Gastrocnemius medialis (tissue), 4 donors: Measurements from ENCODE around the gene HPCAL1. TPM values are rescaled to one million over a fixed set of nuclear protein-coding genes. Genes with fewer than 3 reads are reported as not detected.

Experiments
- ATAC-seq, 2 donors: fragments of 150-250 bp; one replicate each; pipeline ENCODE4 v1.9.1; 2016
- DNase-seq, 2 donors: peaks; one replicate each; pipeline ENCODE4 v3.0.0-alpha.2; 2019
- H3K27ac ChIP-seq, 4 donors: fragments of 200-600 bp; sonication (generic); 1 replicate in 1 of 4; 2 replicates in 3 of 4; pipeline ENCODE4 v1.5.1; 2016 to 2018; ENCODE audit warnings: mild to moderate bottlenecking in 2 of 4, moderate library complexity in 1 of 4
- H3K27me3 ChIP-seq, 3 donors: fragments of 200-600 bp; sonication (generic) in 2 of 3; 1 replicate in 1 of 3; 2 replicates in 2 of 3; pipeline versions ENCODE4 v1.5.1 to v1.6.0; 2016 to 2019; ENCODE audit warnings: mild to moderate bottlenecking in 1 of 3, moderate library complexity in 1 of 3
- H3K36me3 ChIP-seq, 2 donors: fragments of 200-600 bp; sonication (generic) in 1 of 2; one replicate each; pipeline ENCODE4 v1.5.1; 2017 to 2018
- H3K4me1 ChIP-seq, 2 donors: fragments of 200-600 bp; sonication (generic) in 1 of 2; one replicate each; pipeline ENCODE4 v1.5.1; 2016 to 2017; ENCODE audit warnings: mild to moderate bottlenecking in 2 of 2
- H3K4me3 ChIP-seq, 4 donors: fragments of 200-600 bp; sonication (generic) in 3 of 4; 1 replicate in 1 of 4; 2 replicates in 3 of 4; pipeline ENCODE4 v1.5.1; 2016 to 2019; ENCODE audit warnings: mild to moderate bottlenecking in 2 of 4
- H3K9me3 ChIP-seq, 3 donors: fragments of 200-600 bp; sonication (generic) in 2 of 3; 1 replicate in 1 of 3; 2 replicates in 2 of 3; pipeline ENCODE4 v1.5.1; 2016 to 2019
- POLR2A ChIP-seq, 2 donors: fragments of 450-650 bp; IDR thresholded peaks; one replicate each; pipeline ENCODE4 v1.6.1; 2017; ENCODE audit warnings: antibody characterized with exemption in 2 of 2, mild to moderate bottlenecking in 2 of 2, moderate library complexity in 2 of 2
- in situ Hi-C, 4 donors: fragments of 200-750 bp; cut with MboI; loops; one replicate each; pipeline versions ENCODE4 v1.15.0 to v1.8.0; 2017; ENCODE audit warnings: low sequenced_read_pairs in 4 of 4
- intact Hi-C: fragments of 100-400 bp; cut with DNase I; formaldehyde crosslinking; loops from one replicate; pipeline ENCODE4 v1.15.1; 2023; ENCODE audit warnings: low total_unique reads
- total RNA-seq, 4 donors: library from RNA; depleted of rRNA; stranded (reverse); fragments of >200 nt; gene quantifications; one replicate each; pipeline versions ENCODE4 v1.1.0 to v1.2.3, GENCODE V29; 2016
- TF ChIP-seq, protein P1 (sequence below), 5 experiments: fragments of 450-650 bp in 3 of 5; fragments of 200-600 bp in 2 of 5; sonication (generic) in 2 of 5; IDR thresholded peaks in 4 of 5; conservative IDR thresholded peaks in 1 of 5; 1 replicate in 4 of 5; 2 replicates in 1 of 5; pipeline ENCODE4 v1.5.1; 2016 to 2019; ENCODE audit warnings: antibody characterized with exemption in 5 of 5, mild to moderate bottlenecking in 3 of 5, moderate library complexity in 3 of 5

The HPCAL1 gene
- total RNA-seq, 4 donors from 2014 or later = 29.0 to 45.5 (median 34.5) TPM

DNA sequence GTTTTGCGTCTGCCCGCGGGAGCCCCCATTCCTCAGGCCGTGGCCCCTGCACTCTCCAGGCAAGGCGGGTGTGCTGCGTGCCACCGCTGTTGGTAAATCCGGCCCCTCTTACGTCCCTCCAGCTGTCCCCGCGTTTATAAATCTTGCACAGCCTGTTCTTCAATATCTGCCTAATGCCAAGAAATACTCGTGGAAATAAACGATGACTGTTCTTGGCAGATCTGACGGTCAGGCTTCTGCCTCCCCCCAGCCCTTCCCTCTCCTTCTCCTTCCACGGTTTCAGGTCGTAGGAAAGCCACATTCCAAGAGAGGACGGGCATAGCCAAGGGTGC lies 124.9 kb downstream of the HPCAL1 start:
- H3K9me3 ChIP-seq = no peaks in the 10 kb centered on the region
- intact Hi-C loops = no loop called here

DNA sequence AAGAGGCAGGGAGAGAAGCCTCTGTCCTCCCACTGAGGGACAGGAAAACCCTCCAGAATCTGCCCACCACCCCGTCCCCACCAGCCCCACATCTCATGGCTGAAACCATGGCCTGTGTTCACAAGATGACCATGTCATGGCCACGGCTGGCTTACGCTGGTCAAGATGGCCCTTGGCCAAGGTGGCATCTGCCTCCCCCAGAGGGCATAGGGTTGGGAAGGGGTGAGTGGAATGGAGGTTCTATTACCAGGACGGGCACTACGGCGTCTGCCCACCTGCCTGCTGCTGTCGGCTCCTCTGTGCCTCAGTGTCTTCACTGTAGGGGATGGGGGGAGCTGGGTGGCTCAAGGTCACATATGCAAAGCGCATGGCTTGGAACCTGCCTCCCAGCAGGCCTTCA lies 125.7 kb downstream of the HPCAL1 start:
- intact Hi-C loops = no loop called here
- peaks cover 0 to 13% (median 0%) of the 10 kb centered on the region in 3 donors for H3K27me3 ChIP-seq
- no peak for ATAC-seq
- DNase-seq = no peak
- no peak overlapping the region for H3K27ac ChIP-seq
- in situ Hi-C loops = no loop called here
- no peaks in the 10 kb centered on the region for H3K36me3 ChIP-seq
- H3K9me3 ChIP-seq = no peaks in the 10 kb centered on the region
- H3K4me3 ChIP-seq = no peak overlapping the region
- no peaks in the 10 kb centered on the region for H3K4me1 ChIP-seq
- TF ChIP-seq POLR2A (IDR thresholded peaks at IDR 0.05) = no peak
- TF ChIP-seq, protein P1, sequence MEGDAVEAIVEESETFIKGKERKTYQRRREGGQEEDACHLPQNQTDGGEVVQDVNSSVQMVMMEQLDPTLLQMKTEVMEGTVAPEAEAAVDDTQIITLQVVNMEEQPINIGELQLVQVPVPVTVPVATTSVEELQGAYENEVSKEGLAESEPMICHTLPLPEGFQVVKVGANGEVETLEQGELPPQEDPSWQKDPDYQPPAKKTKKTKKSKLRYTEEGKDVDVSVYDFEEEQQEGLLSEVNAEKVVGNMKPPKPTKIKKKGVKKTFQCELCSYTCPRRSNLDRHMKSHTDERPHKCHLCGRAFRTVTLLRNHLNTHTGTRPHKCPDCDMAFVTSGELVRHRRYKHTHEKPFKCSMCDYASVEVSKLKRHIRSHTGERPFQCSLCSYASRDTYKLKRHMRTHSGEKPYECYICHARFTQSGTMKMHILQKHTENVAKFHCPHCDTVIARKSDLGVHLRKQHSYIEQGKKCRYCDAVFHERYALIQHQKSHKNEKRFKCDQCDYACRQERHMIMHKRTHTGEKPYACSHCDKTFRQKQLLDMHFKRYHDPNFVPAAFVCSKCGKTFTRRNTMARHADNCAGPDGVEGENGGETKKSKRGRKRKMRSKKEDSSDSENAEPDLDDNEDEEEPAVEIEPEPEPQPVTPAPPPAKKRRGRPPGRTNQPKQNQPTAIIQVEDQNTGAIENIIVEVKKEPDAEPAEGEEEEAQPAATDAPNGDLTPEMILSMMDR (IDR thresholded peaks at IDR 0.05 in 4 of 5, conservative IDR thresholded peaks at IDR 0.05 in 1 of 5) = no peak

More for the DNA sequence above, 124.9 kb downstream of the HPCAL1 start:
- Histone ChIP-seq H3K36me3 (no peaks in the 10 kb centered on the region), H3K4me3 (no peak overlapping the region), H3K27me3 (peaks cover 0 to 10% (median 0%) of the 10 kb centered on the region in 3 donors), H3K4me1 (no peaks in the 10 kb centered on the region), H3K27ac (no peak overlapping the region)
- TF ChIP-seq, protein P1 (IDR thresholded peaks at IDR 0.05 in 4 of 5, conservative IDR thresholded peaks at IDR 0.05 in 1 of 5) = no peak
- no peak for TF ChIP-seq POLR2A (IDR thresholded peaks at IDR 0.05)
- ATAC-seq = no peak
- in situ Hi-C loops = no loop called here
- no peak for DNase-seq

GRCh38 chr2:10428924-10429323 lies 126.2 kb downstream of the HPCAL1 start:
- no peak for DNase-seq
- in situ Hi-C loops = no loop called here
- no peaks in the 10 kb centered on the region for H3K36me3 ChIP-seq
- TF ChIP-seq, protein P1 (IDR thresholded peaks at IDR 0.05 in 4 of 5, conservative IDR thresholded peaks at IDR 0.05 in 1 of 5) = no peak
- TF ChIP-seq POLR2A (IDR thresholded peaks at IDR 0.05) = no peak
- no peaks in the 10 kb centered on the region for H3K4me1 ChIP-seq
- H3K4me3 ChIP-seq = no peak overlapping the region
- intact Hi-C loops = no loop called here
- H3K27me3 ChIP-seq = peaks cover 0 to 13% (median 0%) of the 10 kb centered on the region in 3 donors
- ATAC-seq = no peak
- no peaks in the 10 kb centered on the region for H3K9me3 ChIP-seq
- no peak overlapping the region for H3K27ac ChIP-seq

DNA sequence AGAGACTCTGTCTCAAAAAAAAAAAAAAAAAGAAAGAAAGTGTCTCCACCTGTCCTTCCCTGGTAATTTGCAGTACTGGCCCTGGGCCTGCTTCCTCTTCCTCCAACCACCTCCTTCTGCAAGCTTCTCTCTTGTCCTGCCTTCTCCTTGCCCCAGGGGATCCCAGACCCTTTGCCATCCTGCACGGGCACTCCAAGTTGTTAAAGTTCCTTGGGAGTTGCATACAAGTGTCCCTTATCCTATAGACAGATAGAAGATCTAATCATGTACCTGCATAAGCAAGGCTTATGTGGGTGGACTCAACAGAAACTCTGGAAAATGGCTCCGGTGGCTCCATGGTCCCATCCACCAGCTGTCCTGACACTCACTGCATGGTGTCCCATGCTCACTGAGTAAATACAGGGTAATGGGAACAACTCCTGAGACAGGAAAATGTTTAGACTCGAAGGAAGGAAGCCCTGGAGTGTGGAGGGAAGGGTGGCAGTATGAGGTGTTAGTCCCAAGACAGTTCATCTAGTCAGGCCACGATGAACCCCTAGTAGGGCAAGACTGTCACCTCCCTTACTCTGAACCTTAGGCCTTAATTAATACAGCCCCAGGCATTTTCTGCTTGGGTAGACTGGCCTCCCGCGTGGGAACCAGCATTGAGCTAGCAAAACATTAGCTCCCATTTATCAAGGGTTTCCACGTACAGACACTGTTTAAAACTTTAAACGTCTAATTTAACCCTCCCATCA lies 128.3 kb downstream of the HPCAL1 start:
- no peak for ATAC-seq
- in situ Hi-C loops = loop anchor here in 2 of 4 donors (5.0 to 10.0 kb wide), 2 partner anchors 306 to 359 kb away; partner anchors contain the start of gene RRM2 (in 1 of the 2)
- Histone ChIP-seq H3K4me3 (no peak overlapping the region), H3K9me3 (no peaks in the 10 kb centered on the region), H3K27ac (no peak overlapping the region), H3K4me1 (peaks cover 0 to 3% of the 10 kb centered on the region in 2 donors), H3K36me3 (no peaks in the 10 kb centered on the region), H3K27me3 (peaks cover 0 to 13% (median 0%) of the 10 kb centered on the region in 3 donors)
- intact Hi-C loops = loop anchor here (5.0 kb wide), 1 partner anchor 614 kb away; no protein-coding TSS in a partner anchor
- TF ChIP-seq, protein P1 (IDR thresholded peaks at IDR 0.05 in 4 of 5, conservative IDR thresholded peaks at IDR 0.05 in 1 of 5) = no peak
- TF ChIP-seq POLR2A (IDR thresholded peaks at IDR 0.05) = no peak
- no peak for DNase-seq
